Loucy (cell line): ENCODE data around the gene NKX6-2.

Source experiments
- H2AFZ ChIP-seq: fragments of 200-600 bp; sonication (generic); 2 replicates; pipeline ENCODE4 v1.6.0; 2016; ENCODE audit warnings: antibody characterized with exemption, mild to moderate bottlenecking, low read length, moderate library complexity
- H3F3A ChIP-seq: fragments of 200-600 bp; 2 replicates; pipeline ENCODE4 v1.6.0; 2016; ENCODE audit warnings: antibody characterized with exemption, low read depth, mild to moderate bottlenecking
- H3K27me3 ChIP-seq: fragments of 200-600 bp; sonication (generic); 2 replicates; pipeline ENCODE4 v1.6.1; 2014; ENCODE audit warnings: low read length, mild to moderate bottlenecking; ENCODE audit not compliant: insufficient read depth, poor library complexity, severe bottlenecking
- H3K36me3 ChIP-seq: fragments of 200-600 bp; sonication (generic); 2 replicates; pipeline ENCODE4 v1.6.1; 2016; ENCODE audit warnings: low read length; ENCODE audit not compliant: insufficient read depth
- H3K4me1 ChIP-seq: fragments of 200-600 bp; sonication (generic); 2 replicates; pipeline ENCODE4 v1.5.1; 2014; ENCODE audit warnings: low read length, mild to moderate bottlenecking; ENCODE audit not compliant: insufficient read depth, poor library complexity, severe bottlenecking
- H3K4me2 ChIP-seq: fragments of 200-600 bp; sonication (generic); 2 replicates; pipeline ENCODE4 v1.6.0; 2014; ENCODE audit warnings: antibody characterized with exemption, low read length, low read depth, mild to moderate bottlenecking; ENCODE audit not compliant: poor library complexity, severe bottlenecking
- H3K4me3 ChIP-seq: fragments of 200-600 bp; sonication (generic); 2 replicates; pipeline ENCODE4 v1.5.1; 2014; ENCODE audit warnings: low read length, mild to moderate bottlenecking, mixed read lengths; ENCODE audit not compliant: poor library complexity, severe bottlenecking
- H3K79me2 ChIP-seq: fragments of 200-600 bp; sonication (generic); 2 replicates; pipeline ENCODE4 v1.6.1; 2014; ENCODE audit warnings: low read length; ENCODE audit not compliant: insufficient read depth
- H3K9ac ChIP-seq: fragments of 200-600 bp; sonication (generic); 2 replicates; pipeline ENCODE4 v1.6.0; 2014; ENCODE audit warnings: mild to moderate bottlenecking, low read depth, low read length, moderate library complexity; ENCODE audit not compliant: poor library complexity, severe bottlenecking
- H3K9me2 ChIP-seq: fragments of 200-600 bp; sonication (generic); replicated peaks from 2 replicates; pipeline ENCODE4 v1.6.1; 2016; ENCODE audit warnings: low read depth, low read length, mixed read lengths
- H3K9me3 ChIP-seq: fragments of 200-600 bp; sonication (generic); 2 replicates; pipeline ENCODE4 v1.6.1; 2014; ENCODE audit warnings: mild to moderate bottlenecking, antibody characterized with exemption, low read length, low read depth; ENCODE audit not compliant: insufficient read depth
- H4K20me1 ChIP-seq: fragments of 200-600 bp; sonication (generic); 2 replicates; pipeline ENCODE4 v1.6.0; 2014; ENCODE audit warnings: antibody characterized with exemption, low read length, mild to moderate bottlenecking; ENCODE audit not compliant: insufficient read depth, poor library complexity, severe bottlenecking
- CTCF ChIP-seq: fragments of 200-600 bp; sonication (generic); conservative IDR thresholded peaks from 2 replicates; pipeline ENCODE4 v1.5.1; 2014; ENCODE audit warnings: mild to moderate bottlenecking, antibody characterized with exemption, low read length
- EZH2phosphoT487 ChIP-seq: fragments of 200-600 bp; IDR thresholded peaks from 2 replicates; pipeline ENCODE4 v1.6.1; 2018; ENCODE audit warnings: antibody characterized with exemption, mild to moderate bottlenecking, moderate library complexity, borderline replicate concordance

Gene NKX6-2

DNA sequence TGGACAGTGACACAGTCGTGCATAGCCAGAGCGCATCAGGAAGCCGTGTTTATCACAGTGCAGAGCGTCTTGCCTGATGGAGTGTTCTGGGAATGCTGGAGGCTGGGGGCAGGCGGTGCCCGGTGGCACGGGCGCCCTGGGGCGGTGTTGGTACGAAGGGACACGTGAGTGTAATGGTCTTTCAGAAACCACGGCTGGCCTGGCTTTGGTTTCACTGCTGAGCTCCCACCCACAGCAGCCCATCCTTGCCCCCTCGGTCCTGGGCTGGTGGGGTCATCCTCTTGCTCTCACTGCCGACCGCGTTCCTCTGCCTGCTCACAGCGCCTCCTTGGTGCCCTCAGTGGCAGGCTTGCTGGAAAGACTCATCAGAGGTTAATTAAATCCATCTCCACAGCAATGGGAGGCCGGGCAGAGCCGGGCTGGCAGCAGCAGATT, 50.6 kb downstream of the NKX6-2 start:
- H3K79me2 ChIP-seq, result no peaks in the 10 kb centered on the region
- no peaks in the 10 kb centered on the region for H3K9me2 ChIP-seq
- H3K4me3 ChIP-seq, result no peak overlapping the region
- no peak overlapping the region for H3K9ac ChIP-seq
- peaks cover 5% of the 10 kb centered on the region; the same call in 1 of the 2 replicates for H3K36me3 ChIP-seq
- TF ChIP-seq EZH2phosphoT487, result no peak
- no peak for TF ChIP-seq CTCF
- no peaks in the 10 kb centered on the region for H3K9me3 ChIP-seq
- no peaks in the 10 kb centered on the region for H3F3A ChIP-seq
- H2AFZ ChIP-seq, result no peak overlapping the region
- H3K27me3 ChIP-seq, result no peaks in the 10 kb centered on the region
- H3K4me1 ChIP-seq, result no peaks in the 10 kb centered on the region
- H3K4me2 ChIP-seq, result no peak overlapping the region
- no peaks in the 10 kb centered on the region for H4K20me1 ChIP-seq

DNA sequence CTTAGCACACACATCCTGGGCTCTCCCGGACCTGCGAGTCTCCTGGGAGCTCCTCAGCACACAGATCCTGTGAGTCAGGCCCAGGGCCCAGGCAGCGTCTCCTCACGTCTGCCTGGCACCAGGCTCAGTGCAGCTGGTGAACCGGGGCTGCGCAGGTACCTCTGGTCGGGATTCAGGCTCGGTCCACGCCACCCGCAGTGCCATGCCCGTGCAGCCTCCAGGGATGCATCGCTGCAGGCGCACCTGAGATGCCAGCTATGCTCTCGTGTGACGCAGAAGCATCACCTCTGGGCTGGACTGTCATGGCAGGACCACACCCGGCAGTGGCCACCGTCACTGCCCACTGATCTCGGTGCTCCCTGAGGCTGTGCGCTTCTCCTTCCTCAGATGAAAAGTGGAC, 52.0 kb downstream of the NKX6-2 start:
- no peaks in the 10 kb centered on the region for H3K4me1 ChIP-seq
- no peak overlapping the region for H3K4me3 ChIP-seq
- H3K9me3 ChIP-seq, result no peaks in the 10 kb centered on the region
- H3K9me2 ChIP-seq, result no peaks in the 10 kb centered on the region
- H3K79me2 ChIP-seq, result no peaks in the 10 kb centered on the region
- no peak overlapping the region for H2AFZ ChIP-seq
- no peaks in the 10 kb centered on the region for H3F3A ChIP-seq
- no peak overlapping the region for H3K9ac ChIP-seq
- H3K27me3 ChIP-seq, result no peaks in the 10 kb centered on the region
- peaks cover 5% of the 10 kb centered on the region; the same call in 1 of the 2 replicates for H3K36me3 ChIP-seq
- H3K4me2 ChIP-seq, result no peak overlapping the region
- TF ChIP-seq EZH2phosphoT487 (no peak), CTCF (no peak)
- no peaks in the 10 kb centered on the region for H4K20me1 ChIP-seq
